Left renal pelvis (tissue), 4 donors: ENCODE measurements around the gene ARL5C. TPM values are rescaled to one million over a fixed set of nuclear protein-coding genes. Genes with fewer than 3 reads are reported as not detected.

Experiments
- DNase-seq, 4 donors: peaks; one replicate each; pipeline ENCODE4 v3.0.0-alpha.2; 2013; ENCODE audit warnings: low read depth in 4 of 4, low spot score in 3 of 4
- polyA plus RNA-seq, 4 donors: library from polyadenylated mRNA; unstranded; fragments of 120-200 nt; gene quantifications; one replicate each; pipeline ENCODE4 v1.2.1, GENCODE V29; 2013; ENCODE audit not compliant: insufficient read length in 4 of 4

Gene ARL5C
- under 1 TPM in 2 of 4 donors, not detected in 2; 0.09 to 0.27 TPM for polyA plus RNA-seq

- DNase-seq = no peak
Measured at GRCh38 chr17:39165841-39166349, at the start of gene ARL5C. TSS of gene ARL5C (minus strand) at chr17:39166161. CDS start at chr17:39165760, 401 bp downstream.

- DNase-seq = no peak
Measured at GRCh38 chr17:39213852-39214251, 47.9 kb upstream of the ARL5C start.

GRCh38 chr17:39212841-39213480, 47.0 kb upstream of the ARL5C start:
- no peak for DNase-seq

GRCh38 chr17:39212195-39212810, 46.3 kb upstream of the ARL5C start:
- DNase-seq = no peak

GRCh38 chr17:39210093-39210434, 44.1 kb upstream of the ARL5C start:
- DNase-seq = no peak

GRCh38 chr17:39209317-39210092, 43.5 kb upstream of the ARL5C start:
- DNase-seq = no peak

- no peak for DNase-seq
Measured at GRCh38 chr17:39208893-39209292, 42.9 kb upstream of the ARL5C start.

- no peak for DNase-seq
Measured at GRCh38 chr17:39208136-39208535, 42.2 kb upstream of the ARL5C start.

- no peak for DNase-seq
Measured at GRCh38 chr17:39205112-39205526, 39.2 kb upstream of the ARL5C start.

GRCh38 chr17:39204245-39204644, 38.3 kb upstream of the ARL5C start:
- DNase-seq = no peak

GRCh38 chr17:39200957-39201510, 35.1 kb upstream of the ARL5C start:
- no peak for DNase-seq

- DNase-seq = peak in 3 of 4 donors; percentile 84 to 90 (median 88)
Measured at GRCh38 chr17:39200070-39200879, 34.3 kb upstream of the ARL5C start, which contains the start of gene RPL19. TSS of gene RPL19 (plus strand) at chr17:39200283. CDS start at chr17:39200345, 62 bp downstream.

- peak in 1 of 4 donors; percentile 88 for DNase-seq
Measured at GRCh38 chr17:39199820-39200069, 33.8 kb upstream of the ARL5C start.

GRCh38 chr17:39198186-39198566, 32.2 kb upstream of the ARL5C start:
- no peak for DNase-seq

- no peak for DNase-seq
Measured at GRCh38 chr17:39197380-39198185, 31.6 kb upstream of the ARL5C start, which contains the start of gene CACNB1. TSS of gene CACNB1 (minus strand) at chr17:39197669. CDS start at chr17:39197495, 174 bp downstream.

- no peak for DNase-seq
Measured at GRCh38 chr17:39196808-39197291, 30.9 kb upstream of the ARL5C start.

GRCh38 chr17:39196241-39196807, 30.4 kb upstream of the ARL5C start:
- DNase-seq = no peak

GRCh38 chr17:39195568-39196160, 29.7 kb upstream of the ARL5C start:
- no peak for DNase-seq
